ENCODE measurements around the gene IFITM5.
"Not testable (repeated sequence)": the region's sequence is repeated elsewhere in the genome, so short reads cannot be mapped to it uniquely, and the experiment has no call there.

- TF ChIP-seq CTCF, POLR2A (IDR thresholded peaks at IDR 0.05): not testable (repeated sequence)
- TF ChIP-seq POLR2AphosphoS5 (IDR thresholded peaks at IDR 0.05; ENCODE audit: insufficient read depth in 1 of 2, low read depth in 1 of 2) = peak in 1 of 2 donors; percentile 44
Observed at GRCh38 chr11:324593-325517, 25.5 kb upstream of the IFITM5 start.
